NCI-H2029 (cell line): ENCODE measurements around the gene MPP2.
"Not testable (repeated sequence)": the region's sequence is repeated elsewhere in the genome, so short reads cannot be mapped to it uniquely, and the experiment has no call there.

ENCODE experiments used
- DNase-seq: peaks from one replicate; lab custom pipeline; 2025; lab: John Stamatoyannopoulos, UW

MPP2 gene

DNA sequence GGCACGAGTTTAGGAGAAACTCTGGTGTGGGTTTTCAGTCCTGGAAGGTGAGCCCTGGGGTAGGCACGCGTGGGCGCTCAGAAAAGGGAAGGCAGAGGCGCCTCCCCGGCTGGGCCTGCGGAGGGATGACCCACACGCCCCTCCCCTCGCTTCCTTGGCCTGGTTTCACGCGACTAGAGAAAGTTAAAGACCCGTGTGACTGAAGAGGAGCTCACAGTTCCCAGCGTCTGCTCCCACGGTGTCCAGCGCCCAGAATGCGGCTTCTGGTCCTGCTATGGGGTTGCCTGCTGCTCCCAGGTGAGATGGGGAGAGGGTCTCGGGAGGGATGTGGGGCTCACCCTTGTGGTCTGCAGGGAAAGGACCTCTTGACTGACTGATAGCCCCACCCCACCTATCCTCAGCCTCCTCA lies 60.4 kb downstream of the MPP2 start, which contains the start of gene CD300LG:
Gene CD300LG (plus strand): TSS at position 214 of the 409 bp plus-strand sequence. CDS start 41 bp downstream, at position 255.
- DNase-seq, result no peak

DNA sequence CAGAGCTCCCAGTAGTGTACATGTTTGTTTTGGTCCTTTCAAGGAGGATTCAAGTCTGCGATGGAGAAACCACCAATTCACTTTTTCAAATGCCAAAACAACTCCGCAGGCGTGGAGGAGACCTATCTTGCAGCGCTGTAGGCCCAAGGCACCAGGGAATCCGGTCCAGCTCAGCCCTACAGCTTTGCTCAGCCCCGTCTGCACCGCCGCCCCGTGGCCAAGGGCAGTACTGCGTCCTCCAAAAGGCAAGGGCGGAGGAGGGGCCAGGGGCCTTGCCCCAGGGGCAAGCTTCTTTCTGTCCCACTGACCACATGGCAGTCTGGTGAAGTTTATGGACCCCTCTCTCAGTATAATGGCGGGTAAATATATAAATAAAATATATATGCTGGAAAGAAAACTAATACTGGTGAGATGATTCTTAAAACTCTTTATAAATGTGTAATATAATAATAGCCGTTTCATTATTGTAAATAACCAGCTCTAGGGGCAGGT lies 61.1 kb downstream of the MPP2 start:
- DNase-seq, result peak; percentile 52

DNA sequence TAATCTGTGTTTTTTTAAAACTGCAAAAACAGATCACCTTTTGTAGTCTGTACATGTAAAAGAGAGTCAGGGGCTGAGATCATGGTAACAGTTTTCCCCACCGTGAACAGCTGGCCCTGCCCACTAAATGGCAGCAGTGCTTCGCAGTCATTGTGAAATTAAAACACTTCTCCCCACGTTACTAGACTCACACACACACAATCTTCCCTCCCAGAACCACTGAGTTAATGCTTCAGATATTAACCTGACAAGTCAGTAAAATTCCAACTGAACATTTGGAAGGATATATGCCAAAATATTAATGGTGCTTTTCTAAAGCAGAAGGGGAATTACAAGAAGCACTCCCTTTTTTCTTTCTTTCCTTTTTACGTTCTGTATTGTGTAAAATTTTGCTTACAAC lies 61.6 kb downstream of the MPP2 start:
- no peak for DNase-seq

DNA sequence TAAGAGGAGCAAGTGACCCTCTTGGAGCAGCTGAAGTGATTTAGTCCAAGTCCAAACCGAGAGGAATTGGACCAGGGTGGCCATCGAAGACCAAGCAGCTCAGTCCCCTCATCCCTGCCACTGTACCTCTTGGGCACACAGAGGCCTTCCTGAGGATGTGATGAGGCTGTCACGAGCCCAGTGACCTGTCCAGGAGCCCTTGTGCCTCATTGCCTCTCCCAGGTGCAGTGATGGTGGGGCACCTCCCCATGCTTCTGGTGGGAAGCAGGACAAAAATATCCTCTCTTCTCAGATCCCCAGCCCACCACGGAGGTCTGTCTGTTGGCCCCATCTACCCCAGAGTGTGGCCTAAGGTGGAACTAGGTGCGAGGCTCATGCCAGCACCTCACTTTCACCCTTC lies 63.1 kb downstream of the MPP2 start:
- no peak for DNase-seq

DNA sequence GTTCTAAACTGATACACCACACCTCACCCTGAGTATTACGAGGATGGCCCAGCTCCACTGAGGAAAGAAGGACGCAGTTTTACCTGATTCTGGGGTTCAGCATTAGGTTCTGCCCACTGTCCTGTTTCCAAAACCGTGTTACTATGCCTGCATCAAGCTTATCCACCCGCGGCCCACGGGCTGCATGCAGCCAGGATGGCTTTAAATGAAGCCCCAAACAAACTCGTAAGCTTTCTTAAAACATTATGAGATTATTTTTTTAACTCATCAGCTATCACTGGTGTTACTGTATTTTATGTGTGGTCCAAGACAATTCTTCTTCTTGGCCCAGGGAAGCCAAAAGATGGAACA lies 64.4 kb downstream of the MPP2 start:
- DNase-seq, result no peak

DNA sequence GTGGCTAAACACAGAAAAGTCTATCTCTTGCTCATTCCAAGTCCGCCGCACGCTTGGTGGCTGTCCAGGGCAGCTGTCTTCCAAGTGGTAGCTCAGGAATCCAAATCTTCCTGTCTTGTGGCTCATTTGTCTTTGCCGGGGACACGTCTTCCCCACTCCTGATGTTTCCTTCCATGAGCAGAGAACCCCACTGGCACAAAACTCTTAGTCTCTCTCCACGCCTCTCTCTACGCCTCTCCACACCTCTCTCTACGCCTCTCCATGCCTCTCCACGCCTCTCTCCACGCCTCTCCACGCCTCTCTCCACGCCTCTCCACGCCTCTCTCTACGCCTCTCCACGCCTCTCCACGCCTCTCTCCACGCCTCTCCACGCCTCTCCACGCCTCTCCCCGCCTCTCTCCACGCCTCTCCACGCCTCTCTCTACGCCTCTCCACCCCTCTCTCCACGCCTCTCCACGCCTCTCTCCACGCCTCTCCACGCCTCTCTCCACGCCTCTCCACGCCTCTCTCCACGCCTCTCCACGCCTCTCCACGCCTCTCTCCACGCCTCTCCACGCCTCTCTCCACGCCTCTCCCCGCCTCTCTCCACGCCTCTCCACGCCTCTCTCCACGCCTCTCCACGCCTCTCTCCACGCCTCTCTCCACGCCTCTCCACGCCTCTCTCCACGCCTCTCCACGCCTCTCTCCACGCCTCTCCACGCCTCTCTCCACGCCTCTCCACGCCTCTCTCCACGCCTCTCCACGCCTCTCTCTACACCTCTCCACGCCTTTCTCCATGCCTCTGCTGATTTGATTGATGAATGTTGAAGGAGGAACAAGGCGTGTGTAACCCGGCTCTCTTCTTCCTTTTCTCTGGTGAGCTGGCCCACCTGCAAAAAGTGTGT lies 65.0 kb downstream of the MPP2 start:
- DNase-seq, result not testable (repeated sequence)

DNA sequence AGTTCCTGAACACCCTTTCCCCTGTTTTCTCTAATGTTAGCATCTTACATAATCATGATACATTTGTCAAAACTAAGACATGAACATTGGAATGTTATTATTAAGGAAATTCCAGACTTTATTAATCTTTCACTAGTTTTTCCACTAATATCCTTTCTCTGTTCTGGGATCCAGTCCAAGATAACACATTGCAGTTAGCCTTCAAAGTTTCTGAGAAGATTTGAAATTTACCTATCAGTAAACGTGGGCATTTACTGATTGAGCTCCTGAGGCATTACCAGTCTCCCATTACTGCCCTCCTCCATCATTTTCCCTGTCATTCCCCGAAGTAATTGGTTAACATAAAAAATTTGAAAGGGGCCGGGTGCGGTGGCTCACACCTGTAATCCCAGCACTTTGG lies 66.1 kb downstream of the MPP2 start:
- no peak for DNase-seq

DNA sequence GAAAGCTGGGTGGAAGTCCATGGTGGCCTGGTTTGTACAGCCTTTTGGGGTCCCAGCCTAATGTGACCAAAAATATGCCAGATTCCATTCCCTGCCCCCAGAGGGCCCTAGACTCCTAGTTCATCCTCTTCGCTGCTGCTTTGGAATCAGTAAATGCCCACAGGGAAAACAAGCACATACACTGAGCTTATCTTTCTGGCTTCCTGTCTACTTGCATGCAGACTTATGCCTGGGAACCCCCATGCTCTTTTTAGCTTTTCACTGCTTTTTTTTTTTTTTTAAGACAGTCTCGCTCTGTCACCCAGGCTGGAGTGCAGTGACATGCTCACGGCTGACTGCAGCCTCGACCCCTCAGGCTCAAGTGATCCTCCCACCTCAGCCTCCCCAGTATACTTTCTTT lies 66.5 kb downstream of the MPP2 start:
- no peak for DNase-seq

DNA sequence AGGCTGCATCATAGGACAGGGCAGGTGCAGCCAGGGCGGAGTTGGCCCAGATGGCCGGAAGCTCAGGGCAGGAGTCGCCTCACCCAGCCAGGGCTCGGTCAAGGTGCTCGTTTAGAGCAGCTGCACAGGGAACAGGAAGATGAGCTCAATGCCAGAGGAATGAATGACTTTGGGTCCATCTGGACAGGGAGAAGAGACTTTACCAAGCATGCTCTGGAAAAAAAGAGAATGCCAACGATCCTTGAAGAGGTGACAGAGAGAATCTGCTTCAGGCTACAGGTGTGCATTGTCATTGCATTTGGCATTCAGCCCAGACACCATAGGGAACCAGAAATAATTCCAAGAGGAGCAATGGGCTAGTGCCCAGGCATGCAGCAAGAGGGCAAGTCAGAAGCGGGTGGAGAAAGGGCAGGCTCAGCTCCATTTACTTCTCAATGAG lies 67.6 kb downstream of the MPP2 start:
- DNase-seq, result peak; percentile 93

DNA sequence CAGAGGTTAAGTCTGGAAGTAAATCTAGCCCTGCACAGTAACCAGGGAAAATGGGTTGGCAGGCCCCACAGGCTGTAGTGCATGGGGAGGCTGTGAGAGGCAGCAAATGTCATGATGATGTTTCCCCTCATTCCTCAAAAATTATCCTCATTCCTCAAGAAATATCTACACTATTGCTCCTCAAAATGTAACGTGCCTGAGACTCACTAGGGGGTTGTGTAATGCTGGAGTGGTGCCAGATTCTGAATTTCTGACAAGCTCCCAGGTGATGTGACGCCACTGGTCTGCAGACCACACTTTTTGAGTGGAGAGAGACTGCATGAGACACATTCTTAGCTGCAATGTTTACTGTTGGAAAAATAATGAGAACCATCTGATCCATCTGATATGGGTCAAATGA lies 73.2 kb downstream of the MPP2 start:
- DNase-seq, result no peak

DNA sequence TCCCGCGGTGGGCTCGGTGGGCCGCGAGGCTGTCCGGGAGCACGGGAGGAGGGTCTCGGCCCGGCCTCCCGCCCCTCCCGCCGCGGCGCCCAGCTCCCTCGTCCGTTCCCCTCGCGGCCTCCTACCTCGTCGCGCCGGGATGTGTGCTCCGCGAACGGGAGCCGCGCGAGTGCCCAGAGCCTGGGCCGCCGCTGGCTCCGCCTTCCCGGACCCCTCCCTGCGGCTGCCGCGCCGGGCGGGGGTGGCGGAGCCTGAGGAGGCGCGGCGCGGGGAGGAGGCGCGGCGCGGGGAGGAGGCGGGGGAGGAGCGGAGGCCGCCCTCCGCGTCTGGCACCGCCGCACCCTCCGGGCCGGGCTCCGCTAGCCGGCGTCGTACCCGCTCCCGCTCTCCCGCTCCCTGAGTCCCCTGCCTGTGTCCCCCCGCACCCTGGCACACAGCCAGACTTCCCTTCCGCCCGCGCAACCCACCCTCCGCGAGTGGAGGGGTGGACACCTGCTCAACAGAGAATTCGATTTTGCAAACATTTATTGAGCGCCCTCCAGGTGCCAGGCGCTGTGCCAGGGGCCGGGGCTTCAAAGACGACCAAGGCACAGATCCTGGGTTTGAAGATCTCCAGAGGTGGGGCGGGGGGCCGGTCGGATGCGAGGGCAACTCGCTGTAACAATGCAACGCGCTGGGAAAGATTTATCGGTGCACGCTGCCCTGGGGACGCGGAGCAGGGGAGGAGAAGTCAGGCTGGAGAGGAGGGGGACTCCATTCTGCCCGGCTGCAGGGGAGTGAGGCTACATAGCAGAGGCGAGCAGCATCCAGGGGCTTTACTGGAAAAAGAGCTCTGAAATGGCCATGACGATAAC lies 74.1 kb downstream of the MPP2 start, which contains the start of gene MPP3:
Gene MPP3 (minus strand): TSS at position 171 of the 854 bp plus-strand sequence. CDS start 1,240 bp downstream, outside the sequence.
- peak; percentile 41 for DNase-seq

DNA sequence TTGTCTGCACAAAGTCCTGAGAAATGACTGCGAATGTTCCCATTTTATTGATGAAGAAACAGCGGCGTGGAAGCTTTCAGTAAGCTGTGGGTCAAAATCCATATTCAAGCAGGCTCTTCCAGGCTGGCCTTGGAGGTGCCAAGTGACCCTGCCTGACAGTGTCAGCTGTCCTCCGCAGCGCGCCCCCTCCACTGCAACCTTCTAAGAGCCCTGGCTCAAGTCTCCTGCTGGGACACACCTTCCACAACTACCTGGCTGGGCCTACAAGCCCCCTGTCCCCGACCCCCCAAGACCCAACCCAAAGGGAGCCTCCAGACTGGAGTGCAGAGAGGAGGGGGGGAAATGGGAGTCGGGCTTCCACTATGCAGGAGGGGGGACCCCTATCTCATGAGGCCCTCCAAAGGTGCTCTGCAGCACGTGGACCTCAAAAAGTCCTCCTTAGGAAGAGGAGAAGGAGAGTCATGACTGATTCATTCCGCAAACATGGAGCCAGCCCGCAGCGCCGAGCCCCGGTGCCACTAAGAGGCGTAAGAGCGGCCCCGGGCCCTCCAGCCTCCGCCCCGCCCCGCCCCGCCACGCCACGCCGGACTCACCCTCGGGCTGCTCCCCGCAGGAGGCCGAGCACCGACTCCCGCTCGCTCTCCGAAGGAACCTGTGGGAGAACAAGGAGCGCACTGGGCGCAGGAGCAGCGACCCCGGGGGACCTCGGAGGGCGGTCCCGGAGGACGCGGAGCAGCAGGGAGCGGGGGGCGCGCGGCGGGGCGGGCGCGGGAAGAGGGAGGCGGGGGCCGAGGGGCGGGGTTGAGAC lies 75.0 kb downstream of the MPP2 start:
- no peak for DNase-seq

DNA sequence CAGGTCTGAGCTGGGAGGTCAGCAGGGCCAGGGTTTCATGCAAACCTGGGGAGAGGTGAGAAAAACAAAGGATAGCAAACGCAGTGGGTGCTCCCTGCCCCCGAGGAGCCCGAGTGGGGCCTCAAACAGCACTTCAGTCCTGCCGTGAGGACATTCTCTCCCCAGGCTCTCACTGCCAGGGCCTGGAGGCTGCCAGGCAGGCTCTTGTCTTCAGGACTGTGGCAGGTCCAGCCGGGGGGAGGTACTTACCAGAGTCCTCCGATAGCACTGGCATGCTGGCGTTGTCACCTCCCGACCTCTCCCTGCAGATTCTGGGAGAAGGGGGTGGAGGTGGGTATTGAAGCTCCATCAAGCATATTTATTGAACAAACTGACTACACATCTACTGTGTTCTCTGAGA lies 75.7 kb downstream of the MPP2 start:
- DNase-seq, result no peak

DNA sequence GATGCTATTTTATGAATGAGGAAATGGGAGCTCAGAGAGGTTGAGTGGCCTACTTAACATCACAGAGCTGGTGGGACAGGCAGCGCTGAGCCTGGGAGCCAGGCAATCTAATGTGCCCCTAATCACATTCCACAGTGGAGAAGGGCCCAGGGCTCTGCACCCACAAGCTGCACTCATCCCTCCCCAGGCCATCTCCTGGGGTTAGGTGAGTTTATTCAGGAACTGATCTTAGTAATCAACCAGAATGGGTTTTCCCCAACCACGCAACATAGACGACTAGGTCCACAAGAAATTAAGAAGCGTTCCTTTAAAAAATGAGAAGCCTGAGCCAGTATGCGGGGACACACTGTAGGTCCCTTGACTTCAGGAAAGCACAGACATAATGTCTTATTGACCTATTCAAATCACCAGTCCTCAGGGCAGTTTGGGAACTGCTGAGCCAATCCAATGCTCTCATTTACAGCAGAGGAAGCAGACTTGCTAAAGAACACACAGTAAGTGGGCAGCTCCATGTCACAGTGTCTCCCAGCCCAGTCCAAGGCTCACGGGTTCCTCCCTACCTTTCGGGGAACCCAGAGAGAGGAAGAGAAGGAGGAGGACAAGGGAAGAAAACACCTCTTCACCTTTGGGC lies 76.7 kb downstream of the MPP2 start:
- DNase-seq, result no peak

DNA sequence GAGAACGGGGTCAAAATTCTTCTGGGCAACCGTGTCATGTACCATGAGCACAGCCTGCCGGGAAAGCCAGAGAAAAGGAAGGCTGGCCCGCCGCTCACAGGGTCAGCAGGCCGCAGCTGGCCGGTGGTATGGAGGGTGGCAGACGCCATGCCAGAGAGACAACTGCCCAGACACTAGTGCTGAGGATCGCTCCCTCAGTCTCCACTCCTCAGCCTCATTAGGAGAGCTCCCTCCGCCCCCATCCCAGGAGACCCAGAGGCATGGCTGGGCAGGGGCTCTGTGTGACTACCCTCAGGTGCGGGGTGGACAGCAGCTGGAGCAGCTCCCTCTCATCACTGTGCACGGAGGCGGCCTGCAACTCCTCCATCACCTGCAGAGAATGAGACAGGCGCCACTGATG lies 77.6 kb downstream of the MPP2 start:
- no peak for DNase-seq

DNA sequence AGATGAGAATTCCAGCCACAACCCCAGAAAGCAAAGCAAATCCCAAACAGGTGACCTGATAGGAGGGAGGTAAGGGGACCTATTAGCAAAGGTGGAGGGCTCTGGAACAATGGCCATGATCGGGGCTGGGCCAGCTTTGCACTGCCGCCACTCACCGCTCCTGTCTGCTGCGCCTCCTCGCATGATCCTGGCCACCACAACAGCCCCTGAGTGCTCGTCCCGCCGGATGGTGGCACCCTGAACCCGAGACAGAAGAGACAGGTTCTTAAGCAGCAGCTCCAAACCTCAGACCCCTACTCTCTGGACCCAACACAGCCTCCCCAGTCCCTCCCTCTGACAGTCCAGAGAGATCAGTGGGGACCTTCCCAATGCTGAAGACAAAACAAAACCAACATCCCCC lies 79.7 kb downstream of the MPP2 start:
- no peak for DNase-seq

DNA sequence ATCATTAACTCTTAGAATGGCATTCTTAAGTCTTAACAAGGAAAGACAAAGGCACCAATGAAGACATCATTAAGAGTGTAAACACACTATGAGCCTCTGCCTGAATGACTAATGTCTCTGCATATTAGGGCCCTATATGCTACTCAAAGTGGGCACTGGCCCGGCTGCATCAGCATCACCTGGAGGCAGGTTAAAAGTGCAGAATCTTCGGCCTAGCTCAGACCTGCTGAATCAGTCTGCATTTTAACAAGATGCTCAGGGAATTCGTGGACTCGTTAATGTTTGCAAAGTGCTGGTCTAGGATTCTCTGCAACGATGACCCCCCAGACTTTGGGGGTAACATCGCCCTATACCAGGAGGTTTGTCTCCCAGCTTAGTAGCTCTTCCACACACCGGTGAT lies 81.1 kb downstream of the MPP2 start:
- DNase-seq, result no peak

DNA sequence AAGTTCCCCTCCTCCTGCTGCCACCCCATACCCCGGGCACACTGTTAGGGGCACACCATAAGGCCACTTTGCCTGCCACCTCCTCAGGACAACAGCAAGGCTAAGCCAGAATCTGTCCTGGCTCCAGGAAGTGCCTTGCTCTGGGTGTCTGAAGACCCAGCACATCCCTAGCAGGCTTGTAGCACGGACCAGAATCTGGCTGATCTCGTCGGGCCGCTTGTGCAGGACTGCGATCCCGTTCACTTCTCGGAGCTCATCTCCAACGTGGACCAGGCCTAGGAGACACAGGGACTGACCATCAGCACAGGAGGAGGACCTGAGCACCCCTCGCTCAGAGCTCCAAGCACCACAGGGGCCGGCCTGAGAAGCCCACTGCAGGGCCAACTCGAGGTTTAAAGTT lies 81.8 kb downstream of the MPP2 start:
- no peak for DNase-seq
